ENCODE data around the gene MIGA2.
A peak's percentile ranks its signal among the peaks of the same experiment; 100 is the strongest.

MIGA2 gene

DNA sequence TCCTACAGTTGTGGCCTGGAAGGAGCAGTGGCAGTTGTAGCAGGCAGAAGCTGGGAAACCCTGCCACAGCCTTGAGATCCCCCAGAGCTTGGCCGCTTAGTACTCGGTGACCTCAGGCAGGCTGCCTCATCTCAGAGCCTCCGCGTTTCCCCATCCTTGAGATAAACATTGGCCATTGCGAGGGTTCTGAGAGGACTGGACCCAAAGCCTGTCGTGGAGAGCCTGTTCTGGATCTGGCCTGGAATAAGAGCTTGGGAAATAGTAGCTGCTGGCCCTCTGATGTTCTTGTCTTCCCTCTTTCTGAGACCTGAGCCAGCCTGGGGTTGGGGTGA, 1.3 kb downstream of the MIGA2 start:
- DNase-seq (ENCODE audit: low read depth in 2 of 2): no peak

DNA sequence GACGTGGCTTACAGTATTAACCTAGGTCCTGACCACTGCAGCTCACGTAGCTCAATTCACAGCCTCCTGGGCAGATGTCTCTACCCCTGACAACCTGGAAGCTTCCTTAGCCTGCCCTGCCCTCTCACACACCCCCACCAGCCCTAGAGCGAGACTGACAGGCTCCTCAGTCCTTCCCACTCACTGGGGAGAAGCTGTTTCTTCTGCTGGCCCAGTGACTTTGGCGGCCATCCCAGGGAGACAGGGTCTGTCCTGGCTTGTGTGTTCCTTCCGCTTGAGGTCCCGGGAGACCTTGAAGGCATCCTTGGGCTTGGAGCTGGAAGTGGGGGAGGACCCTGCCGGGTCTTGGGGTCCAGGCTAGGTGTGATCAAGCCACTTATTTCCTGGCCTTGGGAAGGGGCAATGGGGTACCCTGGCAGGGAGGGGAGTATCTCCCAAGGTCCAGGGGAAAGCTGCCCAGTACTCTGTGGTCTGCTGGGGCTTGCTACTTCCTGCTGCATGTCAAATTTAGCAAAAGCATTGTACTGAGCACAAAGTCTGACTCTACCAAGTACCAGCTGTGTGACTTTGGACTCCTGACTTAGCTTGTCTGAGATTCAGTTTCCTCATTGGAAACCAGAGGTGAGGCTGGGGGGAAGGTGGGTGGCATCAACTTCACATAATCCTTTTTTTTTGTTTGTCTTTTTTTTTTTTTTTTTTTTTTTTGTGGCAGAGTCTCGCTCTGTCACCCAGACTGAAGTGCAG, 1.9 kb downstream of the MIGA2 start:
- no peak for DNase-seq (ENCODE audit: low read depth in 2 of 2)

DNA sequence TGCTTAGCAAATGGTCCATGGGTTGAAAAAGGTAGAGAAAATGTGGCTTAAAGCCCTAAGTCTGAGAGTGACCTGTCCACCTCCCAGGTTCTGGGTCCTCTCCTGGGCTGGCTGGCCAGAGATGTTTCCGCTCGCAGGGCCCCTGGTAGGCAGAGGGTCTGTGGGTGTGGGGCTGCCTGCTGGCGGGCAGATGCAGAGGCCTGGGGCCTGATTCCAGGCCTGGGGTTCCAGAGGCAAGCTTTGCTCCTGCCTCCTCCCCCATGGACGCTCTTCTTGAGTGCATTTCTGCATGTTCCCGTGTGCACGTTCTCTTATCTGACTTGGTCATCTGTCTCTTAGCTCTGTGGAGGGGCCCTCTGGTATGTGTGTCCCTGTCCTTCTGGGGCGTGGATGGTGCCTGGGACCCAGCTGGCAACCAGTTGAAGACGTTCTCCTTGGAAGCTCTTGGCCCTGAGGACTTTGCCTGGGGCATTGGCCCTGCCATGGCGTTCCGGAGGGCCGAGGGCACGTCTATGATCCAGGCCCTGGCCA, 3.8 kb downstream of the MIGA2 start:
- DNase-seq (ENCODE audit: low read depth in 2 of 2): no peak

DNA sequence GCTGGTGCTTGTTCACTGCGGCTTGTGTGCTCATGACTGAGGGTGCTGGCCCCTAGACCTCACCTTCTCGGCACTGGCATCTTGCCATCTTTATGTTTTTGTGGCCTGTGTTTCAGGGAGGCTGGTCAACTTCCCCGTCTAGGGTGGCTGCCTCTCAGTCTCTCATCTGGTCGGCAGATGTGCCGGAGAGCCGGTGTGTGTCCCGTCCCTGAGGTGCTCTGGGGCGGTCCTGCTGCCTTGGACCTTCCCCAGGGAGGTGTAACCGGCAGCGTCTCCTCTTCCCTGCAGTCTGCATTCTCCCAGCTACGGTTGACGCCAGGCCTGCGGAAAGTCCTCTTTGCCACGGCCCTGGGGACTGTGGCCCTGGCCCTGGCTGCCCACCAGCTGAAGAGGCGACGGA, 5.6 kb downstream of the MIGA2 start:
- DNase-seq (ENCODE audit: low read depth in 2 of 2): no peak

DNA sequence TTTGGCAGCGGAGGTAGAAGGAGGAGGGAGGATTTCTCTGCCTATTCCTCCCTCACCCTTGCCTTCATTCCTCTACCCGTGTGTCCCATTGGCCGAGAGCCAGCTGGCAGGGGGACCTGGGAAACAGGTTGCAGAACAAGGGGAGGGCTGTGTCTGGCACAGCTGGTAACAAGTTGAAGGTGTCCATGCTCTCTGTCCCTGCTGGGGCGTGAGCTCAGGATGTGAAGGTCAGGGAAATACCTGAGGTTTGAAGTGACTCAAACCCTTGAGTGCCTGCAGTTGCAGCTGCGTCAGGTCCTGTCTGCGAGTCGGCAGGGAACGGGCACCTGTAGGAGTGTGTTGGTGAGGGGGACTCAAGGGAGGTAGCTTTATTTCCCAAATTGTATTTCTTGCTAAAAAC, 16.2 kb downstream of the MIGA2 start:
- DNase-seq (ENCODE audit: low read depth in 2 of 2): no peak

DNA sequence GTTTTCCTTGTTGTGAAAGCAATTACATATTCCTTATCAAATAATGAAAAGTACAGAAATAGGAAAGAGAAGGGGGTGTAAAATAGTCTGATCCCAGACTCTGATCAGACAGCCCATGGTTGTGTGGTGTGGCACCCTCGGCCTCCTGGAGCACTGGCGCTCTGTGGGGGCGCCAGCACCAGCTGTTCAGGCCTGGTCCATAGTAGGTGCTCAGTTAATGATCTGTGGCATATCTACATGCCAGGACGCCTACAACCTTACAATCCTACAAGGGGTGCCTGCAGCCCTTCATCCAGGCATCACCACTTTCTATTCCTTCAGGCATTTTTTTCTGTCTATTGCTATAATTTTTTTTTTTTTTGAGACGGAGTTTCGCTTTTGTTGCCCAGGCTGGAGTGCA, 16.6 kb downstream of the MIGA2 start:
- DNase-seq (ENCODE audit: low read depth in 2 of 2): no peak

DNA sequence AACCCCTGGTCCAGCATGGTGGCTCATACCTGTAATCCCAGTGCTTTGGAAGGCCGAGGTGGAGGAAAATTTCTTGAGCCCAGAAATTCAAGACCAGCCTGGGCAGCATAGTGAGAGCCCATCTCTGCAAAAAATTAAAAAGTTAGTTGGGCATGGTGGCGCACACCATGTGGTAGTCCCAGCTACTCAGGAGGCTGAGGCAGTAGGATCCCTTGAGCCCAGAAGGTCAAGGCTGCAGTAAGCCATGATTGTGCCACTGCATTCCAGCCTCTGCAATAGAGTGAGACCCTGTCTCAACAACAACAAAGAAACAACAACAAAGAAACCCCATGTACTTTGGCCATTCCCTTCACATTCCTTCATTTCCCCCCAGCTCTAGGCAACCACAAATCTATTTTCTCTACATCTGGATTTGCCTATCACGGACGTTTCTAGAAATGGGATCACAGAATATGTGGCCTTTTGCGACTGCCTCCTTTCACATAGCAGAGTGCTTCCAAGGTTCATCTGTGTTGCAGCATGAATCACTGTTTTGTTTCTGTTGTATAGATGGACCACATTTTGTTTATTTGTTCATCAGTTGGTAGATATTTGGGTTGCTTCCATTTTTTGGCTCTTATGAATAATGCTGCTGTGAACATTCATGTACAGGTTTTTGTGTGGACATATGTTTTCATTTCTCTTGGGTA, 17.9 kb downstream of the MIGA2 start:
- DNase-seq (ENCODE audit: low read depth in 2 of 2): no peak

DNA sequence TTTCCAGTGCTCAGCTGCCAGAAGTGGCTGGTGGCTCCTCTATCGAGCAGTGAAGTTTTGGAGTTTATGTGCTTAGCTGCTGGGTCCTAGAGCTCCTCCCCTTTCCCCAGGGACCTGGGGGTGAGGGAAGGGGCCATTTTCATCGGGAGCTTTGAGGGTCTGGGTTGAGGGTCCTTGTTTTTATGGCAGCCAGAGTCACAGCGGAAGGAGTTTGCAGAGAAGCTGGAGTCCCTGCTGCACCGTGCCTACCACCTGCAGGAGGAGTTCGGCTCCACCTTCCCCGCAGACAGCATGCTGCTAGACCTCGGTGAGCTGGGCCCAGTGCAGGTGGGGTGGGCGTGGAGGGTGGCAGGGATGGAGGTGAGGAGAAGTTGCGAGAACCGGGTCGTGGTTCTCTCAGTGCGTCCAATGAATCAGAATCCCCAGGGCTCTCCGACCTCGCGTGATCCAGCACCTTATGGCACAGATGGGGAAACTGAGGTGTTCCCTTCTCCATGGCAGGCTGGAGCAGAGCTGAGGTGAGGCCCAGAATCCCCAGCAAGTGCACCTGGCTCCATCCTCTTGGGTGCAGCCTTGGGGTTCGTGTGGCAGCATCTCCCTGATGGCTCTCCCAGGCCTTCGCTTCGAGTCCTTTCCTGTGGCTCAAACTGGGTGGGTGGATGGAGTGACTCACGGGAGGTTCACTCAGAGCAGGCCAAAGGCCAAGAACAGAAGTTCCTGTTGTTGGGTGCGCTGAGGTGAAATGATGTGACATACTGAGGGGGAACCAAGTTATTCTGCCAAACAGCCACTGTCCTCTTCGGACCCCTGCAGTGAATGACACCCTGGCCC, 22.8 kb downstream of the MIGA2 start:
- DNase-seq (ENCODE audit: low read depth in 2 of 2): no peak

DNA sequence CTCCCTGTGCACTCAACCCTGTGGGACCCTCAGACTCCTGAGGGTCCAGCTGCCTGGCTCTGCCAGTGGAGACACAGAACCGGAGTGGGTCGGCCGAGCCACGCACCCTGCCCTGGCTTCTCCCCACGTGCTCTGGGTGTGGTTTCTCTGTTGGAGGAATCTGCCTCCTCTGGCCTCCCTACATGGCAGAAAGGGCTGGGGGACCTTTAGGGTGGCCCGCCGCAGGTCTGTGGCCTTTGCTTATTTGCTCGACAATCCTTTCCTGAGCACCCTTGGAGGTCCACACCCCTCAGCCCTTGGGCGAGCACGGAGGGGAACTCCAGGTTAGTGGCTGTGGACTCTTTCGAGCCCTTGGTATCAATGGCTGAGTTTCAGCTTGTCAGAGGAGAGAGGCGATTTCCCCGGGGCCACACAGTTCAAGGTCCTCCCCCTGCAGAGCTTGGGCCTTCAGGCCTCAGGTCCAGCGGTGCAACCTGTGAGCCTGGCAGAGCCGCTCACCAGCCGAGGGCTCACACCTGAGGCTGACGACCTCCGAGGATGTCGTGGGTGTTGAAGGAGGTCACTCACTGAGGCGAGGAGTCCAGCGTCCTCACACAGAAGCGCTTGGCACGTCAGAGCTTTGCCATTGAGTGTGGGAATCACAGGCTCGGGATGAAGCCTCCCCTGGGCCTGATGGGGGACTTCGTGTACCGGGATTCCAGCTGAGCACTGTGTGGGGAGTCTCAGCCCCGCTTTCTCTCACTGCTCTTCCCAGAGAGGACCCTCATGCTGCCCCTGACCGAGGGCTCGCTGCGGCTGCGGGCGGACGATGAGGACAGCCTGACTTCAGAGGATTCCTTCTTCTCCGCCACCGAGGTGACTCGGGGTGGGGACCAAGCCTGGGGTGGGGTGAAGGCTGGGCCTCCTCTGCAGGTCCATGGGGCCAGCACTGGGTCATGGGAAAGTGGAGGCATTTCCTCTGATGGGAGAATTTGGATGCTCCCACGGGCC, 23.7 kb downstream of the MIGA2 start:
- DNase-seq (ENCODE audit: low read depth in 2 of 2): no peak

DNA sequence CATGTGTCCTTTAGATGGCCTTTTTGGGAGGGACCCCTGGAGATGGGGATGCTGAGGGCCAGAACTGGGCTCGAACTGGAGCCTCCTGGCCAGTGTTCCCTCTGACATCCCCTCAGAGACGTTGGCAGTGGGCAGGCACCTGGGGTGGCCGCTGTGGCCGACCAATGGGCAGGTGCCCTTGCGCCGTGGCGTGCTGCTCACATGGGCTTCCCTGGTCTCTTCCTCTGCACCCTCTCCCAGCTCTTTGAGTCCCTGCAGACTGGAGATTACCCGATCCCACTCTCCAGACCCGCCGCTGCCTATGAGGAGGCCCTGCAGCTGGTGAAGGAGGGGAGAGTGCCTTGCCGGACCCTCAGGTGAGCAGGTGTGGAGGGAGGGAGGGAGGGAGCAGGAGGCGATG, 24.6 kb downstream of the MIGA2 start:
- no peak for DNase-seq (ENCODE audit: low read depth in 2 of 2)

DNA sequence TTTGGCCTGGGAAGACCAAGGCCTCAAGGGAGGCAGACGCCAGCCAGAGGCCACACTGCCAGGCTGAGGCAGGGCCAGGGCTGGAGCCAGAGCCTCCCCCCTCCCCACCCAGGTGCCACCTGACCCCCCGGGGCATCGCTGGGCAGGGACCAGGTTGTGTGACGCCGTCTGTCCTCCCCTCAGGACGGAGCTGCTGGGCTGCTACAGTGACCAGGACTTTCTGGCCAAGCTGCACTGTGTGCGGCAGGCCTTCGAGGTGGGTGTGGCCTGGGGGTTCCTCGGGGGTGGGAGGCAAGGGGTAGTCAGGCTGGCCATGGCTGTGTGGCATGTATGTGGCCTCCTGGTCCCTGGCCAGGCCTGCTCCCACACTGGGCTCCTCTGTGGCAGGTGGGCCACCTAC, 26.6 kb downstream of the MIGA2 start:
- no peak for DNase-seq (ENCODE audit: low read depth in 2 of 2)

DNA sequence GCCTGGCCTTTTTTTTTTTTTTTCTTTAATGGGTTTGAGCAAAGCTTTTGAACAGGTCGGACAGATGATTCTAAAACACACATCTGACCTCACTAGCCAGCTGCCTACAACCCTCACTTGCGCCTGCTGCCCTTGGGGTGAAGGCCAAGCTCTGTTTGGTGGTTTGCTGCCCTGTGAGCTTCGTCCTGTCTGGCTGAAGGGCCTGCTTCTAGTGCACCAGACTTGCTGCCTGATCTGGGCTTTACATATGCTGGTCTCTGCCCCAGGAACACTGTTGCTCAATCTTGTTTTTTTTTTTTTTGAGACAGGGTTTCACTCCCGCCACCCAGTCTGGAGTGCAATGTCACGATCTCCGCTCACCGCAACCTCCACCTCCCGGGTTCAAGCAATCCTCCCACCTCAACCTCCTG, 28.1 kb downstream of the MIGA2 start:
- no peak for DNase-seq (ENCODE audit: low read depth in 2 of 2)

DNA sequence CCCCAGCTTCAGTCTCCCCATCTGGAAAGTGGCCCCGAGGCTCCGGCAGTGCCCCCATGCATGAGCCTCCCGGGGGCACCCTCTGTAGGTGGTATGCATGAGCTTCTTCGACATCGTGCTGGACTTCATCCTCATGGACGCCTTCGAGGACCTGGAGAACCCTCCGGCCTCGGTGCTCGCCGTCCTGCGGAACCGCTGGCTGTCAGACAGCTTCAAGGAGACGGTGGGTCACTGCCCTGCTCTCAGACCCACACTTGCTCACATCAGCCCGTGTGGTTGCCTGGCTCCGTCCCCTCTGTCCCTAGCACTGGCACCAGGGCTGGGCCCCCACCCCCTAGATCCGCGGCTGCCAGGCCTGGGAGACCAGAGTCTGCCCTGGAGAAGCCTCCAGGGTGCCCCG, 31.7 kb downstream of the MIGA2 start:
- no peak for DNase-seq (ENCODE audit: low read depth in 2 of 2)

DNA sequence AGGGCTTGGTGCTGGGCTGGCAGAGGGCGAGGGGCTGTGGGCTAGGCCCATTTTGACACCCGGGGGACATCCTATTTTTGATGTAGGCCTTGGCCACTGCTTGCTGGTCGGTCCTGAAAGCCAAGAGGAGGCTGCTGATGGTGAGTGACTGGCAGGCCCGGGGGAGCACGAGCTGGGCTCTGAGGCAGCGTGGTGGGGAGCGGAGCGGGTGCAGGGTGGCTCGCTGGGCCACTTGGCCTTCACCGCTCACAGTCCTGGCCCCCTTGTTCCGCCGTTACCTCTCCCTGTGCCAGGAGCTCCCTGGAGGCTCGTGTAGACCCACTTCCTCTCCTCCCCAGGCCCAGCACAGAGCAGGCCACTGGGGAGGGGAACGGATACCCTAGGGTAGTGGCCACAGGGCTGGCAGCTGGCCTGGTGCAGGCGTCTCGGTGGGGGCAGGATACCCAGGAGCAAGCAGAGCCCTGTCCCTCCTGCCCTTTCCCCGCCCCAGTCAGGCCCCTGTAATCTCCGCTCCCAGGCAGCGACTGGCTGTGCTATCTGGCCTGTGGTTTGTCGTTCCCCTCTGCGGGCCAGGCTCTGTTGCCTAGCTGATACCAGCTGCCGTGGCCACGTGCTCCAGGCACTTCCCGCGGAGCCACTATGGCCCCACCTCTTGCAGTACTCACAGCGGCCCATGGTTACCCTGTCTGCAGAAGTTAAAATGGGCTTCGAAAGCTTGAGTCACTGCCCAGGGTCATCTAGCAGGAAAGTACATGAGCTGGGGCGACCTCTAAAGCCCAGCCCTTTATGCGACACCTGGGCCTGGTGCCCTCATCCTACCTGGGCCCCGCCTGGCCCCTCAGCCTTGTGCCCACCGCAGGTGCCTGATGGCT, 32.8 kb downstream of the MIGA2 start:
- DNase-seq (ENCODE audit: low read depth in 2 of 2): peak in 1 of 2 donors; percentile 38

DNA sequence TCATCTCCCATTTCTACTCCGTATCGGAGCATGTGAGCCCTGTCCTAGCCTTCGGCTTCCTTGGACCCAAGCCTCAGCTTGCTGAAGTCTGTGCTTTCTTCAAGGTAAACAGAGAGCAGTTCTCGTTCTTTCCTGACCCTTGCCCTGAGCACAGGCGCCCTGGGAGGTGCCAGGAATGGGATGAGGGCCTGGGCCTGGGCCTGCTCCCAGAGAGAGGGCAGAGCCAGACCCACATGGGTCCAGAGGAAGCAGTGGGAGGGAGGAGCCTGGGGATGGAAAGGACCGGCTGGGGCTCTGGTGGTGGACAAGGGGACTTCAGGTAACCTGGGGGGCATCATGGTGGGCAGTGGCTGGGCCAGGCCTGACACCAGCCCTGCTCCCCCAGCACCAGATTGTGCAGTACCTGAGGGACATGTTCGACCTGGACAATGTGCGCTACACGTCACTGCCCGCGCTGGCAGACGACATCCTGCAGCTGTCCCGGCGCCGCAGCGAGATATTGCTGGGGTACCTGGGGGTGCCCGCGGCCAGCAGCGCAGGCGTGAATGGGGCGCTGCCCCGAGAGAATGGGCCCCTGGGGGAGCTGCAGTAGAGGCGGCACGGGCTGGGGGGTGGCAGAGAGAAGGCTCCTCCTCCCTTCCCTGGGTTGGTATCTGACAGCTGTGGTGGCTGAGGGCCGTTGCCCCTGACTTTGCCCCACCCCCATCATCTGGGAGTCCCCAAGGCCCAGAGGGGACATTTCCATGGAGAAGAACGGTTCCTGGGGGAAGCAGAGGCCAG, 33.6 kb downstream of the MIGA2 start:
- DNase-seq (ENCODE audit: low read depth in 2 of 2): no peak

DNA sequence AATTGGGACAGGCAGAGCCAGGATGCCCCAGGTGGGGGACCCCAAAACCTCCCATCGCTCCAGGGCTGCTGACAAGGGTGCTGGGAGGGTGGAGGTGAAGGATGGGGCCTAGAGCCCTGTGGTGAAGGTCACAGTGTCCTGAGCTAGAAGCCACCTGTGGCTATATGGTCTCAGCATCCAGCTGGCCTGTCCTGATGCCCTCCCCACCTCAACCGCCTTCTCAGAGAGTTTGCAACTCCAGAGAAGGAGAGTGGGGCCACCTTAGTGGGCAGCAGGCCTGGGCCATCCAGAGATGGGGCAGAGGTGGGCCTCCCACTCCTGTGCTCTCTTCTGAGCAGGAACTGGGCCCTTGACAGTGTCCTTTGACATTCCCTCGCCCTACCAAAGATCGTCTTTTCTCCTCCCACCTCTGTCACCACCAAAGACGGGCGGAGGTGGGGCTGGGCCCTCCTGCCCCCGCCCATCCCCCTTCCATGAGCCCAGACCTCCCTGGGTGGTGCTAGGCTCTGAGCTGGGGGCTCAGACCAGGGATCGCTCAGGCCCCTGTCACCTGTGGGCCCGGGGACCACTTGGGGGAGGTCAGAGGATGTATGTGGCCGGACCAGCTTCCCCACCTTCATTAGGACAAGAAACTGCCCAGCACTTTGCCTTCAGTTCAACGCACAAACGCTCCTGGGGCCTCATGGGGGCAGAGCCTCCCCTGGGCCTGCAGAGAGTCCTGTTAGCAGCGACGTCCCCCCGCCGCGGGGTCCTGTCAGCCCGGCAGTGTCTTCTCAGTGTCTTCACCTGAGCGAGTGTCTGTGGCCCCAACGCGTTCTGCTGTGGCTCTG, 34.5 kb downstream of the MIGA2 start:
- DNase-seq (ENCODE audit: low read depth in 2 of 2): no peak

DNA sequence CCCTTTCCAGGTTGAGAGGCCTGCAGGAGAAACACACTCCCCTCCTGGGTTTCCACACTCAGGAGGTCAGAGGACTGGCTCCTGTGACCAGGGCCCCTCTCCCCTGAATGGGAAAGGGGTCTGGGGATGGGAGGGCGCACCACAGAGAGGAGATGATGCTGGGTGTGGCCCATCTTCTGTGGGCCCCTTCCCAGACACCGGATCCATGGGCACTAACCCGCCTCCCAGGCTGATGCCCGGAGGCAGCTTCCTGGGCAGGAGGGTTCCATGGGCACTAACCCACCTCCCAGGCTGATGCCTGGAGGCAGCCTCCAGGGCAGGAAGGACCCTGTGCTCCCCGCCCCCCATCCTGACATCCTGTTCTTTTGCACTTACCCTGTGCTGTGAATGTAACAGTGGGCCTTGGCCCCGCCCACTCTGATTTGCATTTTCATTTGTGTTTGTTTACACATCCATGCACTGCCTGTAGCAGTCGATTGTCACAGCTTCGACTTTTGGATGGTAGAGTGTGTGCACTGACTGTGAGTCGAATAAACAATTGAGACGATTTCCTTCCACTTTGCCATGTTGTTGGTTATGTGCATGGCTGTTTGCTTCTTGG, 35.2 kb downstream of the MIGA2 start:
- no peak for DNase-seq (ENCODE audit: low read depth in 2 of 2)

DNA sequence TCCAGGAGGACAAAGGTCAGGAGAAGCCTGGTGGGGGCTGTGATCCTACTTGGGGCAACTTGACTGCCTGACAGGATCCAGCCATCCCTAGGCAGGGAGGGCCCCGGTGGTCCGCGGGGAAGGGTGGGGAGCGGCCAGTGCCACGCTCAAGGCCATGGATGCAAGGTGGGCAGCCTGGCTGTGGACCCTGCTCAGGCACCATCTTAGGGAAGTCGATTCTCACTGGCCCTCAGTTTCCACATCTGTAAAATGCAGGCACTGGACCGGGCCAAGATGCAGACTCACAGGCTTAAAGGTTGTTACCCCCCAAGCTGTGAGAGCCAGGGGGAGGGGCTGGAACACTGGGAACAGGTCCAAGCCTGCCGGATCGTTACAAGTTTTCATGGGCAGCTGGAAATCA, 35.7 kb downstream of the MIGA2 start:
- DNase-seq (ENCODE audit: low read depth in 2 of 2): no peak

Data from activated CD4-positive, alpha-beta T cell treated with anti-CD3 and anti-CD28 coated beads for 24 hours (primary cell).